BJ (cell line): ENCODE measurements around the gene CCL1. TPM values are rescaled to one million over a fixed set of nuclear protein-coding genes. Genes with fewer than 3 reads are reported as not detected.
"Not testable (repeated sequence)": the region's sequence is repeated elsewhere in the genome, so short reads cannot be mapped to it uniquely, and the experiment has no call there.

Source experiments
- CTCF ChIA-PET: fragments of 350-600 bp; formaldehyde crosslinking; extraction: SDS; loops from one replicate; lab custom pipeline; 2021; ENCODE audit warnings: antibody characterized with exemption, inconsistent platforms; lab: Yijun Ruan, JAX
- POLR2A ChIA-PET: fragments of 300-600 bp; sonication (Branson Sonifier 250); formaldehyde crosslinking; extraction: SDS; loops from one replicate; lab custom pipeline; 2021; ENCODE audit warnings: antibody characterized with exemption; lab: Charles Lee
- DNase-seq: peaks from one replicate; pipeline ENCODE4 v3.0.0-alpha.2; 2011; ENCODE audit warnings: low read depth
- H3K27me3 ChIP-seq: 2 replicates; pipeline ENCODE4 v1.6.0; 2011; ENCODE audit warnings: low read length; ENCODE audit not compliant: control insufficient read depth, insufficient read depth
- H3K36me3 ChIP-seq: 2 replicates; pipeline ENCODE4 v1.5.1; 2011; ENCODE audit warnings: low read length; ENCODE audit not compliant: control insufficient read depth, insufficient read depth
- H3K4me3 ChIP-seq: 2 replicates; pipeline ENCODE4 v1.5.1; 2011; ENCODE audit warnings: low read depth, mild to moderate bottlenecking, control low read depth, low read length
- polyA plus RNA-seq: library from polyadenylated mRNA; depleted of rRNA; stranded (reverse); fragments of >200 nt; gene quantifications from 2 replicates; pipeline ENCODE4 v1.2.3, GENCODE V29; 2011
- TF ChIP-seq, protein P1 (sequence below): IDR thresholded peaks from 2 replicates; pipeline ENCODE4 v1.5.1; 2011; ENCODE audit warnings: low read depth, mild to moderate bottlenecking, control low read depth, inconsistent platforms, low read length, moderate library complexity; ENCODE audit not compliant: insufficient read depth

CCL1 gene
- polyA plus RNA-seq, 1 experiment = not detected

DNA sequence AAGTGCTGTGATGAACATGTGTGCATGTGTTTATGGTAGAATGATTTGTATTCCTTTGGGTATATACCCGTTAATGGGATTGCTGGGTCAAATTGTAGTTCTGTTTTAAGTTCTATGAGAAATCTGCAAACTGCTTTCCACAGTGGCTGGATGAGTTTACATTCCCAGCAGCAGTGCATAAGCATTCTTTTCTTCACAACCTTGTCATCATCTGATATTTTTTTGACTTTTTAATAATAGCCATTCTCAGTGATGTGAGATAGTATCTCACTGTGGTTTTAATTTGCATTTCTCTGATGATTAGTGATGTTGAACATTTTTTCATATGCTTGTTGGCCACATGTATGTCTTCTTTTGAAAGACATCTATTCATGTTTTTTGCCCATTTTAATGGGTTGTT is 25.3 kb downstream of the CCL1 start:
- ChIA-PET POLR2A (no interaction called here), CTCF (interaction anchor here (1.3 to 1.6 kb wide), 2 partner anchors 19 to 24 kb away, joined by 3 to 5 read pairs; no protein-coding TSS in a partner anchor)
- TF ChIP-seq, protein P1, sequence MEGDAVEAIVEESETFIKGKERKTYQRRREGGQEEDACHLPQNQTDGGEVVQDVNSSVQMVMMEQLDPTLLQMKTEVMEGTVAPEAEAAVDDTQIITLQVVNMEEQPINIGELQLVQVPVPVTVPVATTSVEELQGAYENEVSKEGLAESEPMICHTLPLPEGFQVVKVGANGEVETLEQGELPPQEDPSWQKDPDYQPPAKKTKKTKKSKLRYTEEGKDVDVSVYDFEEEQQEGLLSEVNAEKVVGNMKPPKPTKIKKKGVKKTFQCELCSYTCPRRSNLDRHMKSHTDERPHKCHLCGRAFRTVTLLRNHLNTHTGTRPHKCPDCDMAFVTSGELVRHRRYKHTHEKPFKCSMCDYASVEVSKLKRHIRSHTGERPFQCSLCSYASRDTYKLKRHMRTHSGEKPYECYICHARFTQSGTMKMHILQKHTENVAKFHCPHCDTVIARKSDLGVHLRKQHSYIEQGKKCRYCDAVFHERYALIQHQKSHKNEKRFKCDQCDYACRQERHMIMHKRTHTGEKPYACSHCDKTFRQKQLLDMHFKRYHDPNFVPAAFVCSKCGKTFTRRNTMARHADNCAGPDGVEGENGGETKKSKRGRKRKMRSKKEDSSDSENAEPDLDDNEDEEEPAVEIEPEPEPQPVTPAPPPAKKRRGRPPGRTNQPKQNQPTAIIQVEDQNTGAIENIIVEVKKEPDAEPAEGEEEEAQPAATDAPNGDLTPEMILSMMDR = no peak
- Histone ChIP-seq H3K4me3 (no peak overlapping the region), H3K36me3 (no peaks in the 10 kb centered on the region), H3K27me3 (peaks cover 3% of the 10 kb centered on the region)
- DNase-seq = no peak

DNA sequence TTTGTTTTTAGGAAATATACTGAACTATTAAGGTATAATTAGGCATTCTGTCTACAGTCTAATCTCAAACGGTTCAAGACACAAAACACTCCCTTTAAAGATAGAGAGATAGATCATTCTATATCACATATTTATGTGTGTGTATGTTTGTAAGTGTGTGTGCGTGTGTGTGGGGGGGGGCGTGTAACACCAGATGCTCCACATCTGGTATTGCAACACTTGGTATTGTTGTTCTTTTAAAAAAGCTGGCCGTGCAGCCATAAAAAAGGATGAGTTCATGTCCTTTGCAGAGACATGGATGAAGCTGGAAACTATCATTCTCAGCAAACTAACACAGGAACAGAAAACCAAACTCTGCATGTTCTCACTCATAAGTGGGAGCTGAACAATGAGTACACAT is 35.5 kb downstream of the CCL1 start:
- H3K4me3 ChIP-seq, H3K36me3 ChIP-seq, H3K27me3 ChIP-seq, DNase-seq: not testable (repeated sequence)
- POLR2A ChIA-PET = interaction anchor here (0.6 kb wide), 1 partner anchor 27 kb away, joined by 9 read pairs; no protein-coding TSS in a partner anchor
- CTCF ChIA-PET = interaction anchor here (0.8 to 1.4 kb wide), 5 partner anchors 9 to 127 kb away, joined by 3 to 7 read pairs (median 4); no protein-coding TSS in a partner anchor

DNA sequence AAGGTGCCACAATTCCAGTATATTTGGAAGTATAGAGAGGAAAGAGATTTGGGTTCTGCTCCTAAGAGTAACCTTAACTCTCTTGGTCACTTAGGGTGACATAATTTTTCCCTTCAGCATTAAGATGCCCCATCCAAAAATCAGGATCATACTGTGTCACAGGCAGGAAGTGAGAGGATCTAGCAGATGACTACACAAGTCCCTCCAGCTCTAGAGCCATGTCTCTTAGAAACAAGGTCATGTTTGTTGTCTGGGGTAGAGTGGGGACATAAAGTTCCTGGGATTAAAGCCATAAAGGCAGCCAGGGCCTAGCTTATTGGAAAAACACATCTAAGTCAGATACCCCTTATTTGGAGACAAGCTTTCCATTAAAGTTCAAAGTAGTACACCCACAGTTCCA is 41.1 kb downstream of the CCL1 start:
- TF ChIP-seq, protein P1 = no peak
- Histone ChIP-seq H3K27me3 (no peaks in the 10 kb centered on the region; the same call in 1 of the 2 replicates), H3K36me3 (no peaks in the 10 kb centered on the region), H3K4me3 (no peak overlapping the region)
- POLR2A ChIA-PET = interaction anchor here (0.5 kb wide), 1 partner anchor 33 kb away, joined by 9 read pairs; no protein-coding TSS in a partner anchor
- CTCF ChIA-PET = interaction anchor here (0.6 to 6.0 kb wide), 4 partner anchors 21 to 122 kb away, joined by 3 to 34 read pairs (median 3); no protein-coding TSS in a partner anchor
- DNase-seq = no peak

DNA sequence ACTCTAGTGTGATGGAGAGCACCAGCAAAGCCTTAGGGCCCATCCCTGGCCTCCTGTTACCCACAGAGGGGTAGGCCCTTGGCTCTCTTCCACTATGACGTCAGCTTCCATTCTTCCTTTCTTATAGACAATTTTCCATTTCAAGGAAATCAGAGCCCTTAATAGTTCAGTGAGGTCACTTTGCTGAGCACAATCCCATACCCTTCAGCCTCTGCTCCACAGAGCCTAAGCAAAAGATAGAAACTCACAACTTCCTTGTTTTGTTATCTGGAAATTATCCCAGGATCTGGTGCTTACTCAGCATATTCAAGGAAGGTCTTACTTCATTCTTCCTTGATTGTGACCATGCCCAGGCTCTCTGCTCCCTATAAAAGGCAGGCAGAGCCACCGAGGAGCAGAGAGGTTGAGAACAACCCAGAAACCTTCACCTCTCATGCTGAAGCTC is 44.0 kb downstream of the CCL1 start, which contains the start of gene CCL8:
Gene CCL8, plus strand, starts transcription at position 397 of the 445 bp plus-strand sequence. CDS start 67 bp downstream, outside the sequence.
- POLR2A ChIA-PET = interaction anchor here (0.6 kb wide), 1 partner anchor 36 kb away, joined by 3 read pairs; no protein-coding TSS in a partner anchor
- Histone ChIP-seq H3K4me3 (no peak within 1 kb of the TSS), H3K36me3 (no peaks in the 10 kb centered on the region), H3K27me3 (no peaks in the 10 kb centered on the region; the same call in 1 of the 2 replicates)
- TF ChIP-seq, protein P1 = no peak
- DNase-seq = no peak
- CTCF ChIA-PET = interaction anchor here (0.9 to 6.0 kb wide), 6 partner anchors 13 to 994 kb away, joined by 3 to 34 read pairs (median 4); no protein-coding TSS in a partner anchor

DNA sequence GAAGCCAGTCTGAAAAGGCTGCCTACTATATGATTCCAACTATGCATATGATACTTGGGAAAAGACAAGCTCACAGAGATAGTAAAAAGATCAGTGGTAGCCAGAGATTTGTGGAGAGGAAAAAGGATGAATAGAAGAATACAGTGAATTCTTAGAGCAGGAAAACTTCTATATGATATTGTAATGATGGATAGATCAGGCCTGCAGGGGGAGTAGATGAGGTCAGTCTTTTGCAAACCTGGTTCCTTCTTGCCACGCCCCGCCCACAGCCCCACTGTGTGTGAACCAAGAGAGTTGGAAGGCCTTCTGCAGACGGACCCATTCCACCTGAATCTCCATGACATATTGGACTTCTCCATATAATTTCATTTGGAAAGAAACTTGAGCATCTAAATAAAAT is 44.6 kb downstream of the CCL1 start:
- ChIA-PET POLR2A (no interaction called here), CTCF (interaction anchor here (0.9 to 1.6 kb wide), 3 partner anchors 20 to 118 kb away, joined by 3 to 6 read pairs (median 5); no protein-coding TSS in a partner anchor)
- TF ChIP-seq, protein P1 = no peak
- Histone ChIP-seq H3K36me3 (no peaks in the 10 kb centered on the region), H3K4me3 (no peak overlapping the region), H3K27me3 (no peaks in the 10 kb centered on the region; the same call in 1 of the 2 replicates)
- DNase-seq = no peak
